Stimulated activated CD8-positive, alpha-beta memory T cell treated with anti-CD3 and anti-CD28 coated beads, Interleukin-12 subunit alpha, Interleukin-12 subunit beta, amount 100 ng/mL, for 24 hours (primary cell): ENCODE data around the gene SPRYD4.

Experiments used
- DNase-seq: peaks from one replicate; pipeline ENCODE4 v3.0.0-alpha.2; 2020; ENCODE audit errors: extremely low read depth

The SPRYD4 gene

GRCh38 chr12:56521209-56521589 is 52.8 kb downstream of the SPRYD4 start:
- no peak for DNase-seq

- DNase-seq, result no peak
Observed at GRCh38 chr12:56521590-56522371, 53.4 kb downstream of the SPRYD4 start, which contains the start of gene RBMS2. Gene RBMS2 (plus strand): TSS chr12:56521820. CDS start chr12:56522024, 204 bp downstream.

- DNase-seq, result no peak
Observed at GRCh38 chr12:56522411-56523193, 54.2 kb downstream of the SPRYD4 start.

DNA sequence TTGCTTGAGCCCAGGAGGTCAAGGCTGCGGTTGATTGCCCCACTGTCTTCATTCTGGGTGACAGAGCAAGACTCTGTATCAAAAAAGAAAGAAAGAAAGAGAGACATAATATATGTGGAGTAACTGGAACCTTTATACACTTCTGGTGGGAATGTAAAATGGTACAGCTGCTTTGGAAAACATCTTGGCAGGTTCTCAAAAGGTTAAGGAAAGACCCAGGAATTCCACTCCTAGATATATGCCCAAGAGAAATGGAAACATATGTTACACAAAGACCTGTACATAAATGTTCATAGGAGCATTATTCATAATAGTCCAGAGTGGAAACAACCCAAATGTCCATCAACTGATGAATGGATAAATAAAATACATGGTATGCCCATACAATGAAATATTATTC is 60.5 kb downstream of the SPRYD4 start:
- no peak for DNase-seq
